WTC11 (cell line): Measurements from ENCODE around the gene SLAMF6. TPM values are rescaled to one million over a fixed set of nuclear protein-coding genes. Genes with fewer than 3 reads are reported as not detected.

Experiments
- ATAC-seq: fragments of 200-7000 bp; cut with Tn5 transposase; 2 replicates; pipeline ENCODE4 v1.10.0; 2021; ENCODE audit warnings: mild to moderate bottlenecking, moderate library complexity
- CTCF ChIA-PET: fragments of 300-600 bp; sonication (Branson Sonifier 250); formaldehyde crosslinking; loops from one replicate; lab custom pipeline; 2021; ENCODE audit warnings: antibody characterized with exemption; lab: Charles Lee
- POLR2A ChIA-PET: fragments of 350-600 bp; sonication (Branson Sonifier 250); formaldehyde crosslinking; loops from one replicate; lab custom pipeline; 2021; ENCODE audit warnings: antibody characterized with exemption; lab: Charles Lee
- DNase-seq: peaks from one replicate; pipeline ENCODE4 v3.0.0; 2021; ENCODE audit warnings: low spot score
- H3K27ac Mint-ChIP-seq: 2 replicates; pipeline ENCODE4 v1.8.0; 2021; ENCODE audit warnings: mixed read lengths
- H3K27me3 Mint-ChIP-seq: 2 replicates; pipeline ENCODE4 v1.8.0; 2021; ENCODE audit warnings: low read depth, mild to moderate bottlenecking, moderate library complexity, mixed read lengths
- H3K36me3 Mint-ChIP-seq: 2 replicates; pipeline ENCODE4 v1.8.0; 2021; ENCODE audit warnings: mixed read lengths
- H3K4me1 Mint-ChIP-seq: 2 replicates; pipeline ENCODE4 v1.8.0; 2022; ENCODE audit warnings: mixed read lengths
- H3K4me3 Mint-ChIP-seq: 2 replicates; pipeline ENCODE4 v1.8.0; 2021; ENCODE audit warnings: mild to moderate bottlenecking, moderate library complexity, mixed read lengths
- H3K9me3 Mint-ChIP-seq: 2 replicates; pipeline ENCODE4 v1.8.0; 2021; ENCODE audit warnings: mixed read lengths
- CBFB ChIP-seq: sonication (generic); formaldehyde crosslinking; IDR thresholded peaks from 2 replicates; pipeline ENCODE4 v1.8.1; 2022; ENCODE audit warnings: mild to moderate bottlenecking, low read depth, missing genetic modification reagents
- CDX4 ChIP-seq: fragments of 250-450 bp; sonication (Bioruptor Pico); IDR thresholded peaks from 2 replicates; pipeline ENCODE4 v1.9.0; 2021; ENCODE audit warnings: moderate library complexity, mild to moderate bottlenecking, inconsistent platforms, borderline replicate concordance
- CREM ChIP-seq: sonication (generic); formaldehyde crosslinking; IDR thresholded peaks from 2 replicates; pipeline ENCODE4 v1.8.1; 2022; ENCODE audit warnings: mild to moderate bottlenecking, missing genetic modification reagents, moderate library complexity
- ESRRA ChIP-seq: sonication (generic); formaldehyde crosslinking; IDR thresholded peaks from 2 replicates; pipeline ENCODE4 v1.8.1; 2022; ENCODE audit warnings: mild to moderate bottlenecking, missing genetic modification reagents, borderline replicate concordance
- FOXP4 ChIP-seq: sonication (generic); formaldehyde crosslinking; IDR thresholded peaks from 2 replicates; pipeline ENCODE4 v1.8.0; 2022; ENCODE audit warnings: mild to moderate bottlenecking, missing genetic modification reagents
- GABPB1 ChIP-seq: sonication (generic); formaldehyde crosslinking; IDR thresholded peaks from 2 replicates; pipeline ENCODE4 v1.8.1; 2023; ENCODE audit warnings: mild to moderate bottlenecking, missing genetic modification reagents
- GTF2I ChIP-seq: fragments of 250-450 bp; sonication (Bioruptor Pico); conservative IDR thresholded peaks from 2 replicates; pipeline ENCODE4 v1.4.0; 2021; ENCODE audit warnings: mild to moderate bottlenecking
- IRF1 ChIP-seq: sonication (generic); formaldehyde crosslinking; IDR thresholded peaks from 2 replicates; pipeline ENCODE4 v1.8.0; 2023; ENCODE audit warnings: missing genetic modification reagents
- IRF2 ChIP-seq: sonication (generic); formaldehyde crosslinking; IDR thresholded peaks from 2 replicates; pipeline ENCODE4 v1.8.0; 2022; ENCODE audit warnings: low read depth, missing genetic modification reagents, borderline replicate concordance
- JUN ChIP-seq: sonication (generic); formaldehyde crosslinking; IDR thresholded peaks from 2 replicates; pipeline ENCODE4 v1.8.0; 2023; ENCODE audit warnings: mild to moderate bottlenecking, missing genetic modification reagents
- PRDM15 ChIP-seq: sonication (generic); formaldehyde crosslinking; IDR thresholded peaks from 2 replicates; pipeline ENCODE4 v1.8.0; 2022; ENCODE audit warnings: missing genetic modification reagents
- RORB ChIP-seq: fragments of 250-450 bp; sonication (Bioruptor Pico); IDR thresholded peaks from 2 replicates; pipeline ENCODE4 v1.9.0; 2021; ENCODE audit warnings: mild to moderate bottlenecking
- SMAD4 ChIP-seq: sonication (generic); formaldehyde crosslinking; IDR thresholded peaks from 2 replicates; pipeline ENCODE4 v1.8.0; 2022; ENCODE audit warnings: mild to moderate bottlenecking, missing genetic modification reagents
- SOX15 ChIP-seq: fragments of 250-450 bp; sonication (Bioruptor Pico); IDR thresholded peaks from 2 replicates; pipeline ENCODE4 v1.9.0; 2021; ENCODE audit warnings: mild to moderate bottlenecking
- TEAD1 ChIP-seq: sonication (generic); formaldehyde crosslinking; IDR thresholded peaks from 2 replicates; pipeline ENCODE4 v1.8.0; 2022; ENCODE audit warnings: mild to moderate bottlenecking, missing genetic modification reagents
- ZNF121 ChIP-seq: sonication (generic); formaldehyde crosslinking; IDR thresholded peaks from 2 replicates; pipeline ENCODE4 v1.8.0; 2023; ENCODE audit warnings: missing genetic modification reagents
- ZNF219 ChIP-seq: sonication (generic); formaldehyde crosslinking; IDR thresholded peaks from 2 replicates; pipeline ENCODE4 v1.8.0; 2023; ENCODE audit warnings: missing genetic modification reagents, mild to moderate bottlenecking, borderline replicate concordance
- ZNF263 ChIP-seq: sonication (generic); formaldehyde crosslinking; IDR thresholded peaks from 2 replicates; pipeline ENCODE4 v1.8.1; 2022; ENCODE audit warnings: low read depth, mild to moderate bottlenecking, moderate library complexity, missing genetic modification reagents
- ZNF423 ChIP-seq: fragments of 250-450 bp; sonication (Bioruptor Pico); IDR thresholded peaks from 2 replicates; pipeline ENCODE4 v2.1.2; 2022; ENCODE audit warnings: mild to moderate bottlenecking, moderate library complexity
- ZNF532 ChIP-seq: fragments of 250-450 bp; sonication (Bioruptor Pico); IDR thresholded peaks from 2 replicates; pipeline ENCODE4 v1.9.0; 2021; ENCODE audit warnings: mild to moderate bottlenecking, borderline replicate concordance
- total RNA-seq: library from RNA; stranded (reverse); gene quantifications from 3 replicates; pipeline ENCODE4 v1.2.3, GENCODE V29; 2021

The SLAMF6 gene
- total RNA-seq, 1 experiment from 2014 or later, result not detected

GRCh38 chr1:160465123-160465522 lies 57.9 kb downstream of the SLAMF6 start:
- no peak overlapping the region for H3K4me3 Mint-ChIP-seq

More at GRCh38 chr1:160465123-160465522, 57.9 kb downstream of the SLAMF6 start:
- DNase-seq, result no peak
- no peak for TF ChIP-seq ESRRA
- TF ChIP-seq FOXP4, result no peak
- no peak for TF ChIP-seq CREM (CRISPR knock-in tag)
- no peak for TF ChIP-seq RORB (CRISPR knock-in tag)
- TF ChIP-seq CDX4 (CRISPR knock-in tag), result no peak
- no peak for TF ChIP-seq ZNF532 (CRISPR knock-in tag)
- TF ChIP-seq TEAD1 (CRISPR knock-in tag), result no peak
- TF ChIP-seq GABPB1 (CRISPR knock-in tag), result no peak
- TF ChIP-seq ZNF263 (CRISPR knock-in tag), result no peak
- TF ChIP-seq IRF2 (CRISPR knock-in tag), result no peak
- TF ChIP-seq CBFB (CRISPR knock-in tag), result no peak
- no peak for TF ChIP-seq PRDM15 (CRISPR knock-in tag)
- TF ChIP-seq JUN, result no peak
- no peak for TF ChIP-seq ZNF423 (CRISPR knock-in tag)
- no peak for TF ChIP-seq GTF2I (CRISPR knock-in tag)
- TF ChIP-seq ZNF121 (CRISPR knock-in tag), result no peak
- TF ChIP-seq IRF1, result no peak
- TF ChIP-seq SMAD4, result no peak
- TF ChIP-seq ZNF219 (CRISPR knock-in tag), result no peak
- TF ChIP-seq SOX15 (CRISPR knock-in tag), result no peak
- H3K9me3 Mint-ChIP-seq, result no peaks in the 10 kb centered on the region
- peaks cover 14% of the 10 kb centered on the region for H3K4me1 Mint-ChIP-seq
- CTCF ChIA-PET, result interaction anchor here (1.1 kb wide), 1 partner anchor 37 kb away, joined by 5 read pairs; no protein-coding TSS in a partner anchor
- no peaks in the 10 kb centered on the region for H3K27me3 Mint-ChIP-seq
- H3K36me3 Mint-ChIP-seq, result no peaks in the 10 kb centered on the region
- H3K27ac Mint-ChIP-seq, result no peak overlapping the region
- no peak for ATAC-seq
- POLR2A ChIA-PET, result interaction anchor here (0.6 kb wide), 1 partner anchor 63 kb away, joined by 4 read pairs; no protein-coding TSS in a partner anchor
